ENCODE data around the gene GMDS. TPM values are rescaled to one million over a fixed set of nuclear protein-coding genes. Genes with fewer than 3 reads are reported as not detected.

GMDS gene
- total RNA-seq, 1 experiment from 2014 or later, result 31.1 TPM

- H3K9me3 Mint-ChIP-seq (ENCODE audit: unreplicated experiment), result no peaks in the 10 kb centered on the region
- TF ChIP-seq CTCF (IDR thresholded peaks at IDR 0.05; ENCODE audit: insufficient read depth in 1 of 2, low read depth in 1 of 2, low read length in 1 of 2, severe bottlenecking in 1 of 2, unreplicated experiment in 1 of 2), result no peak
- Histone ChIP-seq H3K27me3 (replicated peaks; ENCODE audit: control insufficient read depth, insufficient read depth, low read length) (no peaks in the 10 kb centered on the region), H3K4me3 (ENCODE audit: low read depth, low read length) (no peak overlapping the region), H3K9me3 (no peaks in the 10 kb centered on the region), H3K36me3 (ENCODE audit: control insufficient read depth, insufficient read depth, low read length) (no peaks in the 10 kb centered on the region), H3K4me1 (peaks cover 10% of the 10 kb centered on the region)
- no peaks in the 10 kb centered on the region for H3K27me3 Mint-ChIP-seq (ENCODE audit: insufficient read depth, unreplicated experiment)
- ChIA-PET POLR2A (no interaction called here), CTCF (no interaction called here)
- DNase-seq, result no peak
- no TSS peak for BruUV-seq (replicated peaks)
- intact Hi-C loops (cut with micrococcal nuclease; ENCODE audit: unreplicated experiment), result no loop called here
- no peak overlapping the region for H3K4me3 Mint-ChIP-seq (ENCODE audit: unreplicated experiment)
- no peaks in the 10 kb centered on the region for H3K36me3 Mint-ChIP-seq (ENCODE audit: insufficient read depth, unreplicated experiment)
- H3K27ac Mint-ChIP-seq (ENCODE audit: unreplicated experiment), result no peak overlapping the region
- peaks cover 22% of the 10 kb centered on the region for H3K4me1 Mint-ChIP-seq (ENCODE audit: low read depth, unreplicated experiment)
Measured at GRCh38 chr6:1703923-1704322, 541.5 kb downstream of the GMDS start.

GRCh38 chr6:1703091-1703855 is 542.1 kb downstream of the GMDS start:
- CTCF ChIA-PET, result no interaction called here
- H3K27ac Mint-ChIP-seq (ENCODE audit: unreplicated experiment), result no peak overlapping the region
- POLR2A ChIA-PET, result no interaction called here
- no peak overlapping the region for H3K4me3 Mint-ChIP-seq (ENCODE audit: unreplicated experiment)
- no peaks in the 10 kb centered on the region for H3K9me3 ChIP-seq
- no peak for TF ChIP-seq CTCF (IDR thresholded peaks at IDR 0.05; ENCODE audit: insufficient read depth in 1 of 2, low read depth in 1 of 2, low read length in 1 of 2, severe bottlenecking in 1 of 2, unreplicated experiment in 1 of 2)
- no peaks in the 10 kb centered on the region for H3K36me3 Mint-ChIP-seq (ENCODE audit: insufficient read depth, unreplicated experiment)
- H3K4me1 Mint-ChIP-seq (ENCODE audit: low read depth, unreplicated experiment), result peaks cover 22% of the 10 kb centered on the region
- H3K36me3 ChIP-seq (ENCODE audit: control insufficient read depth, insufficient read depth, low read length), result no peaks in the 10 kb centered on the region
- H3K9me3 Mint-ChIP-seq (ENCODE audit: unreplicated experiment), result no peaks in the 10 kb centered on the region
- intact Hi-C loops (cut with micrococcal nuclease; ENCODE audit: unreplicated experiment), result no loop called here
- BruUV-seq (replicated peaks), result no TSS peak
- H3K4me3 ChIP-seq (ENCODE audit: low read depth, low read length), result no peak overlapping the region
- H3K4me1 ChIP-seq, result peaks cover 10% of the 10 kb centered on the region
- no peak for DNase-seq
- H3K27me3 Mint-ChIP-seq (ENCODE audit: insufficient read depth, unreplicated experiment), result no peaks in the 10 kb centered on the region
- H3K27me3 ChIP-seq (replicated peaks; ENCODE audit: control insufficient read depth, insufficient read depth, low read length), result no peaks in the 10 kb centered on the region

GRCh38 chr6:1702580-1703051 is 542.8 kb downstream of the GMDS start:
- Mint-ChIP-seq H3K27ac (ENCODE audit: unreplicated experiment) (no peak overlapping the region), H3K4me3 (ENCODE audit: unreplicated experiment) (no peak overlapping the region), H3K9me3 (ENCODE audit: unreplicated experiment) (no peaks in the 10 kb centered on the region), H3K27me3 (ENCODE audit: insufficient read depth, unreplicated experiment) (no peaks in the 10 kb centered on the region), H3K4me1 (ENCODE audit: low read depth, unreplicated experiment) (peaks cover 22% of the 10 kb centered on the region), H3K36me3 (ENCODE audit: insufficient read depth, unreplicated experiment) (no peaks in the 10 kb centered on the region)
- DNase-seq, result no peak
- TF ChIP-seq CTCF (IDR thresholded peaks at IDR 0.05; ENCODE audit: insufficient read depth in 1 of 2, low read depth in 1 of 2, low read length in 1 of 2, severe bottlenecking in 1 of 2, unreplicated experiment in 1 of 2), result no peak
- Histone ChIP-seq H3K4me1 (peaks cover 10% of the 10 kb centered on the region), H3K4me3 (ENCODE audit: low read depth, low read length) (no peak overlapping the region), H3K36me3 (ENCODE audit: control insufficient read depth, insufficient read depth, low read length) (no peaks in the 10 kb centered on the region), H3K9me3 (no peaks in the 10 kb centered on the region), H3K27me3 (replicated peaks; ENCODE audit: control insufficient read depth, insufficient read depth, low read length) (no peaks in the 10 kb centered on the region)
- BruUV-seq (replicated peaks), result no TSS peak
- CTCF ChIA-PET, result no interaction called here
- intact Hi-C loops (cut with micrococcal nuclease; ENCODE audit: unreplicated experiment), result no loop called here
- POLR2A ChIA-PET, result no interaction called here

All from Caco-2 (cell line).